ENCODE results near the gene NEB. TPM values are rescaled to one million over a fixed set of nuclear protein-coding genes. Genes with fewer than 3 reads are reported as not detected.

Gene NEB
- total RNA-seq, 3 donors from 2014 or later, result 2.0 to 2.8 (median 2.6) TPM

DNA sequence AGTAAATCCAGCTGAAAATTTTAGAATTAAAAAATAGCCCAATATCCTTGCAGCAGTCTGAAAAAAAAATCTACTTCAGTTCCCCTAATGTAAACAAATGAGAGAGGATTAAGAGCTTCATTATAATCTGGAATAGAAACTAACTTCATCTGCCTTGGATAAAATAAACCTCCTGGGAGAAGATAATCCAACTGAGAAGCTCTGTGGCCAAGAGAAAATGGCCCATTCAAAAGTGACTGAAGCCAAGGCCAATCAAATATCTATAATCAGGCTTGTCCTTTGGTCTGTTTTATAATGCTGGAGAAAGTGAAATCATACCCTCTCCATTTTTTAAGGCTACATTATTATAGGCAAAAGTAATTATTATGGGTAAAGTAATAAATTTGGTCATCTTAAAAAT is 110.0 kb downstream of the NEB start:
- H3K36me3 ChIP-seq, result no peaks in the 10 kb centered on the region
- DNase-seq (ENCODE audit: low spot score in 2 of 2), result no peak
- H3K27me3 ChIP-seq, result no peaks in the 10 kb centered on the region
- H3K4me3 ChIP-seq, result no peak overlapping the region
- intact Hi-C loops (cut with DNase I; ENCODE audit: low total_unique reads), result no loop called here
- no peaks in the 10 kb centered on the region for H3K9me3 ChIP-seq
- TF ChIP-seq POLR2A (IDR thresholded peaks at IDR 0.05) (no peak), POLR2AphosphoS5 (IDR thresholded peaks at IDR 0.05) (no peak), CTCF (IDR thresholded peaks at IDR 0.05) (no peak)
- H3K4me1 ChIP-seq, result no peaks in the 10 kb centered on the region
- no peak overlapping the region for H3K27ac ChIP-seq

GRCh38 chr2:151623631-151624030 is 110.6 kb downstream of the NEB start:
- no peak overlapping the region for H3K4me3 ChIP-seq
- intact Hi-C loops (cut with DNase I; ENCODE audit: low total_unique reads), result no loop called here
- no peak for TF ChIP-seq POLR2A (IDR thresholded peaks at IDR 0.05)
- no peak for TF ChIP-seq POLR2AphosphoS5 (IDR thresholded peaks at IDR 0.05)
- TF ChIP-seq CTCF (IDR thresholded peaks at IDR 0.05), result no peak
- no peak overlapping the region for H3K27ac ChIP-seq
- H3K4me1 ChIP-seq, result no peaks in the 10 kb centered on the region
- H3K9me3 ChIP-seq, result no peaks in the 10 kb centered on the region
- no peaks in the 10 kb centered on the region for H3K36me3 ChIP-seq
- DNase-seq (ENCODE audit: low spot score in 2 of 2), result no peak
- H3K27me3 ChIP-seq, result no peaks in the 10 kb centered on the region

- Histone ChIP-seq H3K9me3 (no peaks in the 10 kb centered on the region), H3K27me3 (no peaks in the 10 kb centered on the region), H3K4me1 (no peaks in the 10 kb centered on the region), H3K4me3 (no peak overlapping the region), H3K36me3 (no peaks in the 10 kb centered on the region), H3K27ac (no peak overlapping the region)
- intact Hi-C loops (cut with DNase I; ENCODE audit: low total_unique reads), result no loop called here
- no peak for DNase-seq (ENCODE audit: low spot score in 2 of 2)
- no peak for TF ChIP-seq POLR2AphosphoS5 (IDR thresholded peaks at IDR 0.05)
- TF ChIP-seq POLR2A (IDR thresholded peaks at IDR 0.05), result no peak
- TF ChIP-seq CTCF (IDR thresholded peaks at IDR 0.05), result no peak
Observed at GRCh38 chr2:151620761-151621160, 113.5 kb downstream of the NEB start.

DNA sequence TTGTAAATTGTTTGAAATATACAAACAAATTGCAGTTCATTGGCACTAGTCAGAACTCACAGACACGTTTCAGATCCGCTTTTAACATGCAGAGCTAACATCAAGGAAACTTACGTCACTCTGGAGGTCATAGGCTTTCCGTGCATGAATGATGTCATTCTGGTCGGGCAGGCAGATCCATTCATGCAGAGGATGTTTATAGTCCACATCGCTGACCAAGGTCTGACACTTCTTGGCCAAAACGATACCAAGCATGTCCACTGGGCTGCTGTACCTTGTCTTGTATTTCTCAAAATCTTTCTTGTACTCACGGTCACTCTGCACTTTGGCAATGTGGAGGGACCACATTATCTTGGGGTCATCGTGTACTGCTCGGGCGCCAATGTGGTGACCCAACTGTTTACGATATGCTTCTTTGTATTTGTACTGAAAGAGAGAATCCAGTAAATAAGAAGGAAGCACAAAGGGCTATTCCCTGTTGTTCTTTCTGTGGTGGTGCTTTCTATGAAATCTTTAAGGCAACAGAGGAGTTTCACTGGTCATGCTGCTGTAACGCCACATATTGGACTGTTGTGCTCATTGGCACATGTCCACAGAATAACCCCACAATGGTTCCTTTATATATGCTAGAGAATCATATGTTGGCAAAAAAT is 114.8 kb downstream of the NEB start:
- no peak for TF ChIP-seq POLR2A (IDR thresholded peaks at IDR 0.05)
- no peak for TF ChIP-seq CTCF (IDR thresholded peaks at IDR 0.05)
- TF ChIP-seq POLR2AphosphoS5 (IDR thresholded peaks at IDR 0.05), result no peak
- Histone ChIP-seq H3K4me1 (no peaks in the 10 kb centered on the region), H3K36me3 (no peaks in the 10 kb centered on the region), H3K27me3 (no peaks in the 10 kb centered on the region), H3K9me3 (no peaks in the 10 kb centered on the region), H3K27ac (no peak overlapping the region), H3K4me3 (no peak overlapping the region)
- no peak for DNase-seq (ENCODE audit: low spot score in 2 of 2)
- intact Hi-C loops (cut with DNase I; ENCODE audit: low total_unique reads), result no loop called here

DNA sequence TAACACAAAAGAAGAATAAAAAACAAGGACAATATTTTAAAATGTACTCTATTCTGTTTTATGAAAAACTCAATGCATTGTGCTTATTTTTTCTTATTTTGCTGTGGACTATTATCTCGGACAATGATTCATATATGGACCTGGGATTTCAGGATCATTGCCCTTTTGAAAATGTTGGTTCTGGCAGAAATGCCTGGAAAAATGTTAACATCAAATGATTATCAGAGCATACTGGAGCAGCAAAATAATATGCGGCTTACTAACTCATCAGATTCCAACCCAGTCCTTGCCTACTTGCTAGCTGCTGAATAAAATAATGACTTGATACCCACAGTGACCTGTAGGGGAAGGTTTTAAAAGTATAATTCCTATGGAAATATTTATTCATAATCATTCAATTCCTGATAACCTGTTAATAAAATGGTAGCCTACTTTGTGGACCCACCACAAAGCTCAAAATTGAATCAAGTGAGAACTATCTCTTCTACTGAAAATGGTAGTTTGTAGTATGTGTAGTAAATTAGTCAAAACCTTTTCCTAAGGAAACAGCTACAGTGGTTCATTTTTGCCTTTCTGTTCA is 117.4 kb downstream of the NEB start:
- intact Hi-C loops (cut with DNase I; ENCODE audit: low total_unique reads), result no loop called here
- H3K36me3 ChIP-seq, result no peaks in the 10 kb centered on the region
- no peak overlapping the region for H3K4me3 ChIP-seq
- no peaks in the 10 kb centered on the region for H3K4me1 ChIP-seq
- no peaks in the 10 kb centered on the region for H3K27me3 ChIP-seq
- no peak overlapping the region for H3K27ac ChIP-seq
- no peak for TF ChIP-seq CTCF (IDR thresholded peaks at IDR 0.05)
- no peak for TF ChIP-seq POLR2A (IDR thresholded peaks at IDR 0.05)
- TF ChIP-seq POLR2AphosphoS5 (IDR thresholded peaks at IDR 0.05), result no peak
- no peaks in the 10 kb centered on the region for H3K9me3 ChIP-seq
- DNase-seq (ENCODE audit: low spot score in 2 of 2), result no peak
